HG03575 (cell line): ENCODE results near the gene PHLDB1.

Source experiments
- ATAC-seq: cut with Tn5 transposase; IDR thresholded peaks from one replicate; pipeline ENCODE4 v1.9.1; 2021; ENCODE audit not compliant: unreplicated experiment, insufficient number of reproducible peaks, low FRiP score; ENCODE audit errors: extremely low read depth

The PHLDB1 gene

GRCh38 chr11:118620529-118621070 is 13.2 kb downstream of the PHLDB1 start:
- ATAC-seq: no peak

DNA sequence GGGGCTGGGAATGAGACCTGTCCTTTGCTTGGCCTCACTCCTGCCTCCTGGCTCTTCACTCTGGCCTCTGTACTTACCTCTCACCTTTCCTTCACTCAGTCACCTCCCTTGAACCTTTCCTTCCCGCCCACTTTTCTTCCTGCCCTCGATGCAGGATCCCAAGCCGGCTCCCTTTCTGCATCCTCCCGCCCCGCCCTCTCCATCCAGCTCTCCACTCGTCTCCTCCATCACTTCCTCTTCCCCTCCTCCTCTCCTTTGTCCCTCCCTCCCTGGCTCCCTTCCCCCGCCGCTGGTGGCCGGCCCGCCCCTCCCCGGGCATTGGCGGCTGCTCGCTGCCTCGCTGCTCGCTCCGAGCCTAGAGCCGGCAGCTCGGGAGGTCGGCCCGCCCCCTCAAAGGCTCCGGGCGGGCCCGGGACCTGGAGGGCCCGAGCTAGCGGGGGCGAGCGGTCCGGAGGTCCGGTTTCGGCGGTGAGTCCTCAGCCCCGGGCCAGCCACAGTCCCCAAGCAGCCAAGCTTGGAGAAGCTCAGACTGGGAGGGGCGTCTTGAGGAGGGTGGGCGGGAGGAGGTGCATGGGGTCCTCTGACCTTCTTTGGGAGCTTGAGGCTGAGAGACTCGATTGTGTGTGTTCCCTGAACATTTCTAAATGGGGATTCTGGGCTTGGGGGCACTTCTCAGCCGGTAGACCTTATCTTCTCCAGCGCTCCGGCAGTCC is 13.8 kb downstream of the PHLDB1 start:
- no peak for ATAC-seq

- no peak for ATAC-seq
Measured at GRCh38 chr11:118621784-118622375, 14.5 kb downstream of the PHLDB1 start.

GRCh38 chr11:118622376-118623268 is 15.2 kb downstream of the PHLDB1 start:
- no peak for ATAC-seq

GRCh38 chr11:118623269-118623655 is 15.8 kb downstream of the PHLDB1 start:
- no peak for ATAC-seq

DNA sequence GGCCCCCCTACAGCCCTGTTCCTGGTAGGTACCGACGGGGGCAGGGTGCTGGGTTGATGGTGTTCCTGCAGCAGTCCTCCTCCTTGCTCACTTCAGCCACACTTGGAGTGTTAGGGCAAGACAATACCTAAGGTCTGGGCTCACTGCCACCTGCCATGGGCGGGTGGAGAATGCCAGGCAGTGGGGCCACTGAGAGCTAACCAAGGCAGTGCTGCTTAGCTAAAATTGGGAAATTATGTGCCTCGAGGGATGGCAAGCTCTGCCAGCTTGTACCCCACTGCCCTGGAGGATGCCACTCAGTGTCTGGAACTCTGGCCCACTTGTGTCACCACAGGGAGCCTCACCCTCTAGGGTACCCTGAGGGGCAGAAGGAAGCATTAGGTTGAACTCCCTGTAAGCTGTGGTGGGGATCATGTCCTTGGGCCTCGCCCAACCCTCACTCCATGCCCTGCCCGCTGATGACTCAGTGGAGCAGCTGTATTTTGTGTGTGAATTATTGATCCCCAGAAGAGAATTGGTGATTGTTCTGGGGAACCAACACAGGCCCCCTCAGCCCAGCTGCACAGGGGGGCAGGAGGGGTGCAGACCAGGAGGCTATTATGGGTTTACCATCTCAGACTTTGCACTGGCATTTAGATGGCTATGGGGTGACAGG is 17.7 kb downstream of the PHLDB1 start:
- no peak for ATAC-seq

- ATAC-seq: no peak
Measured at GRCh38 chr11:118625976-118626375, 18.6 kb downstream of the PHLDB1 start.

DNA sequence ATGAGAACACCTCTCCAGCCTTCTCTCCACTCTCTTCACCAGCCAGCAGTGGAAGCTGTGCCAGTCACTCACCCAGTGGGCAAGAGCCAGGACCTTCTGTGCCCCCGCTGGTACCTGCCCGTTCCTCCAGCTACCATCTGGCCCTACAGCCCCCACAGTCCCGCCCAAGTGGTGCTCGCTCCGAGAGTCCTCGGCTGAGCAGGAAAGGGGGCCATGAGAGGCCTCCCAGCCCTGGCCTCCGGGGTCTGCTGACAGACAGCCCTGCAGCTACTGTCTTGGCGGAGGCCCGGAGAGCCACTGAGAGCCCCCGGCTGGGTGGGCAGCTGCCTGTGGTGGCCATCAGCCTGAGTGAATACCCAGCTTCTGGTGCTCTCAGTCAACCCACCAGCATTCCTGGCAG is 20.2 kb downstream of the PHLDB1 start:
- no peak for ATAC-seq

GRCh38 chr11:118628031-118628430 is 20.6 kb downstream of the PHLDB1 start:
- no peak for ATAC-seq

- no peak for ATAC-seq
Measured at GRCh38 chr11:118628432-118628831, 21.0 kb downstream of the PHLDB1 start.

DNA sequence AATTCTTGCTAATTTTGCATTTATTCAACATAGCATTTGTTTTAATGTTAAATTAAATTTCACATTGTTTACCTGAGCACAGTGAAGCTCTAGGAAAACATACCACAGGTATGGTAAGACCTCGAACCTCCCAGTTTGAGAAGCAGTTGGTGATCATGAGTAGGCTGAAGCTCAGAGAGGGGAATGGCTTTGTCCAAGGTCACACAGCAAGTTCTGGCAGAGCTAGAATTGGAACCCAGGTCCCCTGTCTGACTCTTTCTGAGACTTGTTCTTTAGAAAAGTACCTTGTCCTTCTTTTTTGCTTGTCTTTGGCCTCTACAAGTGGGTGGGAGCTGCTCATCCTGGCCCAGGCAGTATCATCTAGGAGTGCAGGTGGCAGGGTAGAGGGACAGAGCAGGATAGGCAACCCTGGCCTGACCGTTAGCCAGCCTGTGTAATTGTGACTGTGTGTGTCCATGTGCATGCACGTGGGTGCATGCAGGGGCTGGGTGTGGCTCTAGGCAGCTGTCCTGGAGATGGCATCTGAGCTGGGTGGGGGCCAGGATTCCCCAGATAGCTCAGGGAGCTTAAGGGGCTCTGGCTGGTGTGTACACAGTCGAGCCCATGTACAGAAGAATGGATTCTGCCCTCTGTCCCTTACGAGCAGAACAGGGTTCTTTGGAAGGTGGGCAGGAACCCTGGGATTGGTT is 21.6 kb downstream of the PHLDB1 start:
- no peak for ATAC-seq

- ATAC-seq: no peak
Measured at GRCh38 chr11:118629761-118630661, 22.6 kb downstream of the PHLDB1 start.

GRCh38 chr11:118631142-118631909 is 23.9 kb downstream of the PHLDB1 start:
- ATAC-seq: no peak

DNA sequence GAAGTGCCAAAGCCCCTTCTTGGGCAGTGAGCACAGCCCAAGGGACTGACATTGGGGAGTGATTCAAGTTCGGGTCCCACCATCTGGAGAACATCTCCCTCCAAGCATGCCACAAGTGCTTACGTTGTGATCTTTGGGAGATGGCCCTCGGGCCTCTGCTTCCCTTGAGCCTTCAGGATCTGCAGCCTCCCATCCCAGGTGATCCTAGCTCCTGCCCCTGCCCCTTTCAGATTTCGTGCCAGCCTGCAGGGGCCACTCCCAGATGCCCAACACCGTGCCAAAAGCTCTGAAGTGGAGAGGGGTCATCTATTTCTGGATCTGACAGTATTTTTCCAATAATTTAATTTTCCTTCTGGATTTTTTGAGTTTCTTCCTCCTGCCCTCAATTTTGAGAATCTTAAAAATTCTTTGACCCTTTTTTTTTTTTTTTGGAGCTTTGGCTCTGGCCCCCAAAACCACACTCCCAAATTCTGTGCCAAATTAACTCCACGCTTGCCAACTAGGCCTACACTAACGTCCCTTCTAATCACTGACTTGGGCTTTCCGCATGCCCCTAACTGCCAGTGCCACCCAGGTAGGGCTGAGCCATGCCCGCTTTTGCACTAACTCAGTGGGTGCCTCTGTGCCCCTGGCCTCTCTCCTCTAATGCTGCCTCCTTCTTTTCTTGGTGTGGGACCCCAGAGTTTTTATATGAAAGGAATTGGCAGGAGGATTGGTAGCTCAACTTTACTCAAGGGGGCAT is 25.3 kb downstream of the PHLDB1 start:
- no peak for ATAC-seq

DNA sequence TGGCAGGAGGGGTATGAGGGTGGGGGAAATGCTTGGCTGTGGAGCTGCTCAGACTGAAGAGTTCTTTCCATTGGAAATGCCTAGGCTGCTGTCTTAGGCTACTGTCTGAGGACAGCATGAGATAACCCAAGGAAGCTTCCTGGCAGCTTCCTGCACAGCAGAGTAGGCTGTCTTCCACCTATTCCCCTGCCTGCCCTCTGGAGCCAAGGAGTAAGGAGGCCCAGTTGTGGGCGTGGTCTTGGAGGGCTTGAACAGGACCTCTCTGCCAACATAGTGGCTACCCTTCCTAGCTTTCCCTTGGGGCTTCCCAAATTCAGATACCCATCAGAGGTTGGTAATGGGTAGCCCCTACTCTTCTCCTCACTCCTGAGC is 25.9 kb downstream of the PHLDB1 start:
- no peak for ATAC-seq

DNA sequence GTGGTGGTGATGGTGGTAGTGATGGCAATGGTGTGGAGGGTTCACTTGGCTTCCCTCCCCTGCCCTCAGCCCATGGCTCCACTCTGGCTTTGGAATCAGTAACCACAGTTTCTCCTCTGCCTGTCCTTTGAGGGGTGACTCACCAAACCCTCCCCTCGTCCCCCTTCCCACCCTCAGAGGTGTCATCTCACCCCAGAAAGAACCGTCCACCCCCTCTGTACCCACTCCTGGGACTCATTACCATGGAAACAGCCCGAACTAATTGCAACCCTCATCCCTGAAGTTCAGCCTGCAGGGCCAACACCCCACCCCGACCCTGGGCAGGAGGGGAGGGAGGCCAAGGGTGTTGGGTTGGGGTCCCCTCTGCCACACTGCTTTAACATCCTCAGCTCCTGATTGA is 26.6 kb downstream of the PHLDB1 start:
- ATAC-seq: no peak
